ENCODE results near the gene SRCIN1. TPM values are rescaled to one million over a fixed set of nuclear protein-coding genes. Genes with fewer than 3 reads are reported as not detected.

Gene SRCIN1
- total RNA-seq, 1 donor from 2014 or later = 2.4 TPM

- DNase-seq (ENCODE audit: low spot score) = no peak
Observed at GRCh38 chr17:38562903-38563302, 42.8 kb downstream of the SRCIN1 start.

- no peak for DNase-seq (ENCODE audit: low spot score)
Observed at GRCh38 chr17:38562215-38562569, 43.6 kb downstream of the SRCIN1 start.

GRCh38 chr17:38561416-38562214, 44.1 kb downstream of the SRCIN1 start:
- DNase-seq (ENCODE audit: low spot score) = no peak

- peak; percentile 43 for DNase-seq (ENCODE audit: low spot score)
Observed at GRCh38 chr17:38560503-38561318, 45.0 kb downstream of the SRCIN1 start.

- DNase-seq (ENCODE audit: low spot score) = no peak
Observed at GRCh38 chr17:38559880-38560230, 45.9 kb downstream of the SRCIN1 start.

- DNase-seq (ENCODE audit: low spot score) = peak; percentile 65
Observed at GRCh38 chr17:38559051-38559879, 46.5 kb downstream of the SRCIN1 start.

- DNase-seq (ENCODE audit: low spot score) = no peak
Observed at GRCh38 chr17:38558728-38559050, 47.1 kb downstream of the SRCIN1 start.

GRCh38 chr17:38557836-38558727, 47.7 kb downstream of the SRCIN1 start:
- DNase-seq (ENCODE audit: low spot score) = peak; percentile 92

GRCh38 chr17:38557396-38557795, 48.4 kb downstream of the SRCIN1 start:
- DNase-seq (ENCODE audit: low spot score) = no peak

GRCh38 chr17:38556239-38556638, 49.5 kb downstream of the SRCIN1 start:
- no peak for DNase-seq (ENCODE audit: low spot score)

- no peak for DNase-seq (ENCODE audit: low spot score)
Observed at GRCh38 chr17:38554430-38555350, 51.1 kb downstream of the SRCIN1 start.

- no peak for DNase-seq (ENCODE audit: low spot score)
Observed at GRCh38 chr17:38552343-38552742, 53.4 kb downstream of the SRCIN1 start.

GRCh38 chr17:38551121-38551520, 54.6 kb downstream of the SRCIN1 start:
- no peak for DNase-seq (ENCODE audit: low spot score)

- DNase-seq (ENCODE audit: low spot score) = peak; percentile 14
Observed at GRCh38 chr17:38550661-38551060, 55.1 kb downstream of the SRCIN1 start.

GRCh38 chr17:38549285-38549684, 56.5 kb downstream of the SRCIN1 start:
- DNase-seq (ENCODE audit: low spot score) = no peak

GRCh38 chr17:38547444-38547843, 58.3 kb downstream of the SRCIN1 start:
- DNase-seq (ENCODE audit: low spot score) = no peak

- DNase-seq (ENCODE audit: low spot score) = no peak
Observed at GRCh38 chr17:38546396-38546795, 59.4 kb downstream of the SRCIN1 start.

GRCh38 chr17:38545531-38546225, 60.1 kb downstream of the SRCIN1 start:
- DNase-seq (ENCODE audit: low spot score) = no peak

- DNase-seq (ENCODE audit: low spot score) = no peak
Observed at GRCh38 chr17:38544839-38545209, 60.9 kb downstream of the SRCIN1 start.
